GM19099 (cell line): Measurements from ENCODE around the gene ZNF415.

Experiments used
- POLR2A ChIP-seq: IDR thresholded peaks from 3 replicates; pipeline ENCODE4 v1.6.1; 2011; ENCODE audit warnings: low read depth; ENCODE audit not compliant: insufficient read length; ENCODE audit errors: extremely low read depth

The ZNF415 gene

GRCh38 chr19:53079313-53079924 is 53.3 kb downstream of the ZNF415 start:
- no peak for TF ChIP-seq POLR2A

- TF ChIP-seq POLR2A, result no peak
These were observed 54.0 kb downstream of the ZNF415 start for GRCh38 chr19:53078668-53079067.

- TF ChIP-seq POLR2A, result no peak
These were observed 55.7 kb downstream of the ZNF415 start for GRCh38 chr19:53076984-53077383.

GRCh38 chr19:53068834-53069233 is 63.9 kb downstream of the ZNF415 start:
- TF ChIP-seq POLR2A, result no peak

- TF ChIP-seq POLR2A, result no peak
These were observed 64.5 kb downstream of the ZNF415 start for GRCh38 chr19:53068199-53068598.

- TF ChIP-seq POLR2A, result no peak
These were observed 74.7 kb downstream of the ZNF415 start for GRCh38 chr19:53057904-53058580.
